Bronchial epithelial cell (primary cell): ENCODE measurements around the gene IFT22. TPM values are rescaled to one million over a fixed set of nuclear protein-coding genes. Genes with fewer than 3 reads are reported as not detected.

Experiments used
- DNase-seq: peaks from one replicate; pipeline ENCODE4 v3.0.0-alpha.2; 2010; ENCODE audit warnings: low read depth
- FAIRE-seq: peaks from 2 replicates; lab custom pipeline; 2011; peaks lifted over from hg19 to GRCh38; lab: Jason Lieb, UNC
- H3K27me3 ChIP-seq: 2 replicates; pipeline ENCODE4 v1.5.1; 2011; ENCODE audit warnings: low read length; ENCODE audit not compliant: control insufficient read depth, insufficient read depth
- H3K36me3 ChIP-seq: 2 replicates; pipeline ENCODE4 v1.5.1; 2011; ENCODE audit warnings: low read length; ENCODE audit not compliant: control insufficient read depth, insufficient read depth
- H3K4me3 ChIP-seq: 2 replicates; pipeline ENCODE4 v1.5.1; 2011; ENCODE audit warnings: mild to moderate bottlenecking, low read depth, low read length, control low read depth
- total RNA-seq: library from RNA; depleted of rRNA; stranded (reverse); fragments of >200 nt; gene quantifications from 2 replicates; pipeline ENCODE4 v1.2.1, GENCODE V29; 2014
- TF ChIP-seq, protein P1 (sequence below): IDR thresholded peaks from 2 replicates; pipeline ENCODE4 v1.5.1; 2011; ENCODE audit warnings: mild to moderate bottlenecking, moderate library complexity, low read length, control low read depth, inconsistent platforms; ENCODE audit not compliant: insufficient read depth, severe bottlenecking

IFT22 gene
- 6.3 and 12.0 TPM in 2 replicates for total RNA-seq

DNA sequence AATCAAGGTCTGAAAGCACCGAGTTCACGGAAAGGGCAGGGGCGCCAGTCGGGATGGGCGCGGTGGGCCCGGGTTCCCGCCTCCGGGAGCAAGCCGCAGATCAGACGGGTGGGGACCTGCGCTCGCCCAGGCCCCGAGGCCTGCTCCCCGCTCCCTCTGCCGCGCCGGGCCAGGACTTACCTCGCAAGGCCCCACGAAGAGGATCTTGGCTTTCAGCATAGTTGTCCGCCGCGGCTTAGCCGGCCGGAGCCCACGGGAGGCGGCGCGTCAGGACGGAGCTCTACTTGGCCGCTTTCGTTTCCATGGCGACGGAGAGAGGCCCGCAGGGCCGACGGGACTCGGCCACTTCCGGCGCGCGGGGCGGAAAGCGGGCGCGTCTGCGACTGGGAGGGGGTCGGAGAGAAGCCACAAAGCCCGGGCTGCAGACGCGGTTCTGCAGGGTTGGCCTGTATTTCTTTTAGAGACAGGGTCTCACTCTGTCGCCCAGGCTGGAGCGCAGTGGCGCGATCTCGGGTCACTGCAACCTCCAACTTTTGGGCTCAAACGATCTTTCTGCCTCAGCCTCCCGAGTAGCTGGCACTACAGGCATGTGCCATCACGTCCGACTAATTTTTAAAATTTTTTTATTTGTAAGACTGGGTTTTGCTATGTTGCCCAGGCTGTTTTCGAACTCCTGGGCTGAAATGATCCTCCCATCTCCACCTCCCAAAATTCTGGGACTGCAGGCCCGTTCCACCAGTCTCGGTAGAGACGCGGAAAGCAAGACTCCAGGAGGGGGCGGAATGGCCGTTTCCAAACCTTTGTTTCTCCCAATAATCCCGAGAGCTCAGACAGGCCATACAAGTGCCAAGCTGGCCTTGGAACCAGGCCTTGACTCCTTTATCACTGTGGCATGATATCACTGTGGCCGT, at the start of gene IFT22:
TSS of gene IFT22 (minus strand) at position 322 of the 911 bp plus-strand sequence. CDS start at position 219, 103 bp downstream.
- Histone ChIP-seq H3K36me3 (no peaks in the 10 kb centered on the region), H3K27me3 (no peaks in the 10 kb centered on the region), H3K4me3 (peak within 1 kb of the TSS; percentile 89)
- TF ChIP-seq, protein P1, sequence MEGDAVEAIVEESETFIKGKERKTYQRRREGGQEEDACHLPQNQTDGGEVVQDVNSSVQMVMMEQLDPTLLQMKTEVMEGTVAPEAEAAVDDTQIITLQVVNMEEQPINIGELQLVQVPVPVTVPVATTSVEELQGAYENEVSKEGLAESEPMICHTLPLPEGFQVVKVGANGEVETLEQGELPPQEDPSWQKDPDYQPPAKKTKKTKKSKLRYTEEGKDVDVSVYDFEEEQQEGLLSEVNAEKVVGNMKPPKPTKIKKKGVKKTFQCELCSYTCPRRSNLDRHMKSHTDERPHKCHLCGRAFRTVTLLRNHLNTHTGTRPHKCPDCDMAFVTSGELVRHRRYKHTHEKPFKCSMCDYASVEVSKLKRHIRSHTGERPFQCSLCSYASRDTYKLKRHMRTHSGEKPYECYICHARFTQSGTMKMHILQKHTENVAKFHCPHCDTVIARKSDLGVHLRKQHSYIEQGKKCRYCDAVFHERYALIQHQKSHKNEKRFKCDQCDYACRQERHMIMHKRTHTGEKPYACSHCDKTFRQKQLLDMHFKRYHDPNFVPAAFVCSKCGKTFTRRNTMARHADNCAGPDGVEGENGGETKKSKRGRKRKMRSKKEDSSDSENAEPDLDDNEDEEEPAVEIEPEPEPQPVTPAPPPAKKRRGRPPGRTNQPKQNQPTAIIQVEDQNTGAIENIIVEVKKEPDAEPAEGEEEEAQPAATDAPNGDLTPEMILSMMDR = peak; percentile 49
- DNase-seq (peak; percentile 62), FAIRE-seq (no peak)

DNA sequence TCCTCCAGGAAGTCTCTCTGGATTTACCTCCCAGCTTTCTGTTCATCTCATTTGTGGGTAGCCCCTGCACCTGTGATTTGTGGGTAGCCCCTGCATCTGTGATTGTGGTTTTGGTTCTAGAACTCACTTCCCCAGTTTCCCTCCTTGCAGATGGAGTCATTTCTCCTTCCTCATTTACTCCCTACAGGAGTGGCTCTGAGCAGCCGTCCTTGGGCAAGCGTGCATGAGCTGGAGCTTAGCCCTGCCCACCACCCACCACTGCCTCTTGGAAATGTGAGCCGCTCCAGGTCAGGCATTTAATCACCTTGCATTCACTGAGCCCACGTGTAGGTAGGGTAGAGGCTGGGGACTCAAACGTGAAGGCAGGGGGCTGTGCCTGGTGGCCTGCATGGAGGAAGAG, 49.2 kb upstream of the IFT22 start:
- Histone ChIP-seq H3K36me3 (no peaks in the 10 kb centered on the region), H3K4me3 (no peak overlapping the region), H3K27me3 (peaks cover 7% of the 10 kb centered on the region)
- FAIRE-seq (no peak), DNase-seq (no peak)
- TF ChIP-seq, protein P1 = no peak

- FAIRE-seq (no peak), DNase-seq (no peak)
- H3K36me3 ChIP-seq = no peaks in the 10 kb centered on the region
- H3K27me3 ChIP-seq = peaks cover 4% of the 10 kb centered on the region
- TF ChIP-seq, protein P1 = no peak
- H3K4me3 ChIP-seq = no peak overlapping the region
These were observed 47.0 kb upstream of the IFT22 start for GRCh38 chr7:101368422-101369165.

DNA sequence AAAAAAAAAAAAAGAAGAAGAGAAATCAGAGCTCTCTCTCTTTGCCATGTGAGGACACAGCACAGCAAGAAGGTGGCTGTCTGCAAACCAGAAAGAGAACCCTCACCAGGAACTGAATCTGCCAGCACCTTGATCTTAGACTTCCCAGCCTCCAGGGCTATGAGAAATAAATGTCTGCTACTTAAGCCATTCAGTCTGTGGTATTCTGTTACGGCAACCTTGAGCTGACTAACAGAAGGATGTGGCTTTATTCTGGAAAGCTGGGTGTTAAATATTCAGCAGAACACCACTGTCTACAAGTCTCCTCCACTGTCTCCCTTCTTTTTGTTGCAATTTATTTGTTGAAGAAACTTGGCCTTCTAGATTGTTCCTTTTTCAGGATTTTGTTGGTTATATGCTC, 46.1 kb upstream of the IFT22 start:
- FAIRE-seq (no peak), DNase-seq (no peak)
- H3K27me3 ChIP-seq = peaks cover 2% of the 10 kb centered on the region
- H3K4me3 ChIP-seq = no peak overlapping the region
- no peaks in the 10 kb centered on the region for H3K36me3 ChIP-seq
- TF ChIP-seq, protein P1 = no peak

DNA sequence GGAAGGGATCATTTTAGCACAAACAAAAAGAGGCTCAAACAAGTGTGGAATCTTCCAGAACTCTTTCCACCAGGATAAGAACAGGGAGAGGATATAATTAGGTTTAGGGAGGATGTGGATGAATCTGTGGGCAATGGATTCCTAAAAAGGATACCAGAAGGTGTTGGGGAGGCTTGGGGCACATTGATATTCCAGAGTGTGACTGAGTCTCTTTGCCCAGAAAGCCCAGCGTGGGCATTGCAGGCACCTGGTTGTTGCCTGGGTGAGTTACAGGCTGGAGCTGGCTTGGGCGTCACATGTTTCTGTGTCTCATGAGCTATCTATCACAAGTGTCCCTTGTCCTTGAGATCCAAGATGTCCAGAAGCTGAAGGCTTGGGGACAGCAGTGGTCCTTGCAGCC, 44.3 kb upstream of the IFT22 start:
- DNase-seq (no peak), FAIRE-seq (no peak)
- no peaks in the 10 kb centered on the region for H3K36me3 ChIP-seq
- TF ChIP-seq, protein P1 = no peak
- peaks cover 7% of the 10 kb centered on the region for H3K27me3 ChIP-seq
- H3K4me3 ChIP-seq = no peak overlapping the region
